Mesendoderm (in vitro differentiated cells): ENCODE data around the gene FGD4. TPM values are rescaled to one million over a fixed set of nuclear protein-coding genes. Genes with fewer than 3 reads are reported as not detected.

Source experiments
- small RNA-seq: library from polyadenylated mRNA; stranded (forward); fragments of <200 nt; extraction: miRNeasy Mini kit (QIAGEN cat#:217004); gene quantifications from one replicate; pipeline ENCODE3, GENCODE V24; 2013; ENCODE audit not compliant: insufficient read depth

Gene FGD4

Small RNAs within 50 kb of the gene (small RNA-seq; reads per million reads assigned to genes)
- gene RF00019 (not detected), gene RNU6-494P (not detected)
